IMR-90 (cell line): ENCODE results near the gene CDHR3. TPM values are rescaled to one million over a fixed set of nuclear protein-coding genes. Genes with fewer than 3 reads are reported as not detected.

Source experiments
- ATAC-seq: fragments of 200-7000 bp; cut with Tn5 transposase; 2 replicates; pipeline ENCODE4 v1.9.1; 2020; ENCODE audit warnings: low read depth, mild to moderate bottlenecking, moderate library complexity
- BruUV-seq: library from RNA; stranded (reverse); fragments of 400-500 nt; replicated peaks from 2 replicates; lab custom pipeline; 2021; lab: Mats Ljungman, UMichigan
- CTCF ChIA-PET: fragments of 300-600 bp; formaldehyde crosslinking; extraction: SDS; loops from one replicate; lab custom pipeline; 2021; ENCODE audit warnings: antibody characterized with exemption; lab: Yijun Ruan, JAX
- POLR2A ChIA-PET: fragments of 300-600 bp; sonication (Branson Sonifier 250); formaldehyde crosslinking; loops from one replicate; lab custom pipeline; 2022; ENCODE audit warnings: antibody characterized with exemption; ENCODE audit not compliant: unreplicated experiment; lab: Charles Lee
- DNase-seq: peaks from one replicate; pipeline ENCODE4 v3.0.0; 2013
- H2AFZ ChIP-seq: replicated peaks from 2 replicates; pipeline ENCODE3; 2013; ENCODE audit warnings: low read length, mild to moderate bottlenecking; ENCODE audit not compliant: poor library complexity
- H2AK5ac ChIP-seq: 2 replicates; pipeline ENCODE4 v1.6.1; 2013; ENCODE audit warnings: low read depth, low read length, inconsistent platforms
- H2AK9ac ChIP-seq: replicated peaks from 2 replicates; pipeline ENCODE3; 2013; ENCODE audit warnings: mild to moderate bottlenecking, low read depth, low read length, moderate library complexity; ENCODE audit not compliant: poor library complexity
- H2BK120ac ChIP-seq: 2 replicates; pipeline ENCODE4 v1.6.1; 2013; ENCODE audit warnings: low read depth, low read length, inconsistent platforms
- H2BK15ac ChIP-seq: 3 replicates; pipeline ENCODE4 v1.6.1; 2013; ENCODE audit warnings: low read depth, low read length, inconsistent platforms
- H2BK20ac ChIP-seq: 2 replicates; pipeline ENCODE4 v1.6.1; 2013; ENCODE audit warnings: low read depth, mild to moderate bottlenecking, inconsistent platforms, low read length, moderate library complexity
- H2BK5ac ChIP-seq: 2 replicates; pipeline ENCODE4 v1.6.1; 2013; ENCODE audit warnings: mild to moderate bottlenecking, low read depth, low read length, inconsistent platforms; ENCODE audit not compliant: poor library complexity, severe bottlenecking
- H3K14ac ChIP-seq: replicated peaks from 2 replicates; pipeline ENCODE4 v1.6.1; 2013; ENCODE audit warnings: low read depth, low read length, inconsistent platforms
- H3K18ac ChIP-seq: 2 replicates; pipeline ENCODE4 v1.6.1; 2013; ENCODE audit warnings: low read depth, low read length, control low read depth
- H3K23ac ChIP-seq: 2 replicates; pipeline ENCODE4 v1.6.1; 2013; ENCODE audit warnings: low read depth, low read length, inconsistent platforms
- H3K27ac ChIP-seq: 2 replicates; pipeline ENCODE4 v1.5.1; 2013; ENCODE audit warnings: mild to moderate bottlenecking, control low read depth, low read length; ENCODE audit not compliant: insufficient read depth
- H3K27me3 ChIP-seq: 2 replicates; pipeline ENCODE4 v1.6.1; 2013; ENCODE audit warnings: low read length; ENCODE audit not compliant: control insufficient read depth, insufficient read depth
- H3K36me3 ChIP-seq: 2 replicates; pipeline ENCODE4 v1.6.1; 2013; ENCODE audit warnings: low read length, mixed read lengths; ENCODE audit not compliant: control insufficient read depth, insufficient read depth
- H3K4ac ChIP-seq: 2 replicates; pipeline ENCODE4 v1.6.1; 2013; ENCODE audit warnings: low read depth, low read length, inconsistent platforms
- H3K4me1 ChIP-seq: 2 replicates; pipeline ENCODE4 v1.6.1; 2013; ENCODE audit warnings: low read length, mixed read lengths; ENCODE audit not compliant: control insufficient read depth, insufficient read depth
- H3K4me2 ChIP-seq: 2 replicates; pipeline ENCODE4 v1.6.1; 2013; ENCODE audit warnings: low read depth, mild to moderate bottlenecking, control low read depth, low read length, moderate library complexity
- H3K4me3 ChIP-seq: 2 replicates; pipeline ENCODE4 v1.5.1; 2013; ENCODE audit warnings: low read depth, mild to moderate bottlenecking, control low read depth, low read length, moderate library complexity; ENCODE audit not compliant: insufficient read depth
- H3K56ac ChIP-seq: 2 replicates; pipeline ENCODE4 v1.6.1; 2013; ENCODE audit warnings: low read length, inconsistent platforms; ENCODE audit not compliant: insufficient read depth; ENCODE audit errors: extremely low read depth
- H3K79me1 ChIP-seq, 2 experiments: 2 replicates each; pipeline ENCODE4 v1.6.1; 2013; ENCODE audit warnings: low read length in 2 of 2, inconsistent platforms in 1 of 2, low read depth in 1 of 2
- H3K9ac ChIP-seq: 2 replicates; pipeline ENCODE4 v1.6.1; 2013; ENCODE audit warnings: low read depth, low read length, control low read depth
- H3K9me1 ChIP-seq: 2 replicates; pipeline ENCODE4 v1.6.1; 2013; ENCODE audit warnings: low read length, inconsistent platforms; ENCODE audit not compliant: insufficient read depth
- H3K9me3 ChIP-seq: 2 replicates; pipeline ENCODE4 v1.6.1; 2013; ENCODE audit warnings: low read length; ENCODE audit not compliant: control insufficient read depth, insufficient read depth
- H4K20me1 ChIP-seq: 2 replicates; pipeline ENCODE4 v1.6.1; 2013; ENCODE audit warnings: low read length, inconsistent platforms; ENCODE audit not compliant: insufficient read depth
- H4K5ac ChIP-seq: 2 replicates; pipeline ENCODE4 v1.6.1; 2013; ENCODE audit warnings: mild to moderate bottlenecking, low read depth, low read length, control low read depth
- H4K8ac ChIP-seq, 2 experiments: 2 replicates each; pipeline ENCODE4 v1.6.1; 2013; ENCODE audit warnings: low read depth in 2 of 2, low read length in 2 of 2, control low read depth in 1 of 2, inconsistent platforms in 1 of 2
- H4K91ac ChIP-seq: 2 replicates; pipeline ENCODE4 v1.6.1; 2013; ENCODE audit warnings: low read depth, low read length, inconsistent platforms; ENCODE audit not compliant: insufficient read depth
- CTCF ChIP-seq: conservative IDR thresholded peaks from 2 replicates; pipeline ENCODE4 v1.5.1; 2012; ENCODE audit warnings: mild to moderate bottlenecking, low read depth, low read length, improper control_type of control experiment
- WGBS, 2 experiments: methylation state at CpG; one replicate each; pipeline versions ENCODE4 v1.1.5 to v1.1.7; 2013; ENCODE audit warnings: missing lambda C conversion rate in 2 of 2; ENCODE audit not compliant: insufficient read length in 1 of 2; ENCODE audit errors: extremely low coverage in 2 of 2; 5-methylcytosine and 5-hydroxymethylcytosine counted together
- dilution Hi-C: fragments of 300-500 bp; cut with HindIII; formaldehyde crosslinking; loops from one replicate; pipeline ENCODE4 v1.14.3; 2018; ENCODE audit warnings: low sequenced_read_pairs; ENCODE audit not compliant: unreplicated experiment
- in situ Hi-C: fragments of 300-500 bp; cut with MboI; formaldehyde crosslinking; loops from 3 replicates; pipeline ENCODE4 v1.14.3; 2019; ENCODE audit warnings: low sequenced_read_pairs, inconsistent platforms, mixed read lengths
- intact Hi-C: fragments of 100-400 bp; cut with micrococcal nuclease; formaldehyde crosslinking; loops from 2 replicates; pipeline ENCODE4 v1.10.0; 2022
- polyA plus RNA-seq, 3 experiments: library from polyadenylated mRNA; depleted of rRNA; stranded (reverse); fragments of >200 nt; gene quantifications; 2 replicates each; pipeline ENCODE4 v1.2.3, GENCODE V29; 2012; ENCODE audit warnings: low replicate concordance in 1 of 3
- total RNA-seq: library from RNA; depleted of rRNA; stranded (reverse); fragments of >200 nt; gene quantifications from 2 replicates; pipeline ENCODE4 v1.2.3, GENCODE V29; 2012

Gene CDHR3
- total and polyA plus RNA-seq, 2 of the 4 experiments (the other 2 are of a cell fraction): 0.96 to 1.6 TPM

GRCh38 chr7:106003525-106004064 lies 40.5 kb downstream of the CDHR3 start:
- in situ Hi-C loops: no loop called here
- H3K18ac ChIP-seq: no peak overlapping the region
- H3K9ac ChIP-seq: no peak overlapping the region
- no peaks in the 10 kb centered on the region for H4K20me1 ChIP-seq
- H3K27me3 ChIP-seq: peaks cover 24% of the 10 kb centered on the region
- no peaks in the 10 kb centered on the region for H3K9me1 ChIP-seq
- no peak overlapping the region for H2BK5ac ChIP-seq
- no peak overlapping the region for H3K4me3 ChIP-seq
- H3K23ac ChIP-seq: no peak overlapping the region
- no peak overlapping the region for H4K5ac ChIP-seq
- no peak for TF ChIP-seq CTCF
- H3K56ac ChIP-seq: no peak overlapping the region
- H3K4me2 ChIP-seq: no peak overlapping the region
- H3K14ac ChIP-seq: no peak overlapping the region
- POLR2A ChIA-PET: no interaction called here
- no peak for DNase-seq
- no peaks in the 10 kb centered on the region for H3K79me1 ChIP-seq
- 100% methylated on average over 2 of the region's 5 CpGs; no CpG with 5 or more reads in 1 of the 2 experiments for WGBS, 2 experiments
- H2BK120ac ChIP-seq: no peak overlapping the region
- ATAC-seq: no peak
- no peak overlapping the region for H3K4ac ChIP-seq
- H3K4me1 ChIP-seq: no peaks in the 10 kb centered on the region
- H4K8ac ChIP-seq: no peak overlapping the region
- H3K9me3 ChIP-seq: peaks cover 6% of the 10 kb centered on the region
- no peak overlapping the region for H2BK20ac ChIP-seq
- H2AK9ac ChIP-seq: no peak overlapping the region
- no peaks in the 10 kb centered on the region for H3K36me3 ChIP-seq
- no peak overlapping the region for H2BK15ac ChIP-seq
- intact Hi-C loops: loop anchor here (1.0 kb wide), 1 partner anchor 246 kb away; no protein-coding TSS in a partner anchor
- BruUV-seq: no TSS peak
- no peak overlapping the region for H2AK5ac ChIP-seq
- dilution Hi-C loops: no loop called here
- no peak overlapping the region for H3K27ac ChIP-seq
- no peak overlapping the region for H4K91ac ChIP-seq
- CTCF ChIA-PET: no interaction called here
- H2AFZ ChIP-seq: no peak overlapping the region
